GM21619 (cell line): ENCODE data around the gene ARHGEF28.

Source experiments
- ATAC-seq: cut with Tn5 transposase; IDR thresholded peaks from one replicate; pipeline ENCODE4 v1.9.1; 2021; ENCODE audit not compliant: unreplicated experiment

The ARHGEF28 gene, protein sequence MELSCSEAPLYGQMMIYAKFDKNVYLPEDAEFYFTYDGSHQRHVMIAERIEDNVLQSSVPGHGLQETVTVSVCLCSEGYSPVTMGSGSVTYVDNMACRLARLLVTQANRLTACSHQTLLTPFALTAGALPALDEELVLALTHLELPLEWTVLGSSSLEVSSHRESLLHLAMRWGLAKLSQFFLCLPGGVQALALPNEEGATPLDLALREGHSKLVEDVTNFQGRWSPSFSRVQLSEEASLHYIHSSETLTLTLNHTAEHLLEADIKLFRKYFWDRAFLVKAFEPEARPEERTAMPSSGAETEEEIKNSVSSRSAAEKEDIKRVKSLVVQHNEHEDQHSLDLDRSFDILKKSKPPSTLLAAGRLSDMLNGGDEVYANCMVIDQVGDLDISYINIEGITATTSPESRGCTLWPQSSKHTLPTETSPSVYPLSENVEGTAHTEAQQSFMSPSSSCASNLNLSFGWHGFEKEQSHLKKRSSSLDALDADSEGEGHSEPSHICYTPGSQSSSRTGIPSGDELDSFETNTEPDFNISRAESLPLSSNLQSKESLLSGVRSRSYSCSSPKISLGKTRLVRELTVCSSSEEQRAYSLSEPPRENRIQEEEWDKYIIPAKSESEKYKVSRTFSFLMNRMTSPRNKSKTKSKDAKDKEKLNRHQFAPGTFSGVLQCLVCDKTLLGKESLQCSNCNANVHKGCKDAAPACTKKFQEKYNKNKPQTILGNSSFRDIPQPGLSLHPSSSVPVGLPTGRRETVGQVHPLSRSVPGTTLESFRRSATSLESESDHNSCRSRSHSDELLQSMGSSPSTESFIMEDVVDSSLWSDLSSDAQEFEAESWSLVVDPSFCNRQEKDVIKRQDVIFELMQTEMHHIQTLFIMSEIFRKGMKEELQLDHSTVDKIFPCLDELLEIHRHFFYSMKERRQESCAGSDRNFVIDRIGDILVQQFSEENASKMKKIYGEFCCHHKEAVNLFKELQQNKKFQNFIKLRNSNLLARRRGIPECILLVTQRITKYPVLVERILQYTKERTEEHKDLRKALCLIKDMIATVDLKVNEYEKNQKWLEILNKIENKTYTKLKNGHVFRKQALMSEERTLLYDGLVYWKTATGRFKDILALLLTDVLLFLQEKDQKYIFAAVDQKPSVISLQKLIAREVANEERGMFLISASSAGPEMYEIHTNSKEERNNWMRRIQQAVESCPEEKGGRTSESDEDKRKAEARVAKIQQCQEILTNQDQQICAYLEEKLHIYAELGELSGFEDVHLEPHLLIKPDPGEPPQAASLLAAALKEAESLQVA (N-terminal part only)

GRCh38 chr5:73625944-73626811 is at the start of gene ARHGEF28:
Gene ARHGEF28, plus strand, starts transcription at chr5:73626196. Its CDS starts 58,656 bp downstream, at chr5:73684852.
- ATAC-seq = peak; percentile 52

DNA sequence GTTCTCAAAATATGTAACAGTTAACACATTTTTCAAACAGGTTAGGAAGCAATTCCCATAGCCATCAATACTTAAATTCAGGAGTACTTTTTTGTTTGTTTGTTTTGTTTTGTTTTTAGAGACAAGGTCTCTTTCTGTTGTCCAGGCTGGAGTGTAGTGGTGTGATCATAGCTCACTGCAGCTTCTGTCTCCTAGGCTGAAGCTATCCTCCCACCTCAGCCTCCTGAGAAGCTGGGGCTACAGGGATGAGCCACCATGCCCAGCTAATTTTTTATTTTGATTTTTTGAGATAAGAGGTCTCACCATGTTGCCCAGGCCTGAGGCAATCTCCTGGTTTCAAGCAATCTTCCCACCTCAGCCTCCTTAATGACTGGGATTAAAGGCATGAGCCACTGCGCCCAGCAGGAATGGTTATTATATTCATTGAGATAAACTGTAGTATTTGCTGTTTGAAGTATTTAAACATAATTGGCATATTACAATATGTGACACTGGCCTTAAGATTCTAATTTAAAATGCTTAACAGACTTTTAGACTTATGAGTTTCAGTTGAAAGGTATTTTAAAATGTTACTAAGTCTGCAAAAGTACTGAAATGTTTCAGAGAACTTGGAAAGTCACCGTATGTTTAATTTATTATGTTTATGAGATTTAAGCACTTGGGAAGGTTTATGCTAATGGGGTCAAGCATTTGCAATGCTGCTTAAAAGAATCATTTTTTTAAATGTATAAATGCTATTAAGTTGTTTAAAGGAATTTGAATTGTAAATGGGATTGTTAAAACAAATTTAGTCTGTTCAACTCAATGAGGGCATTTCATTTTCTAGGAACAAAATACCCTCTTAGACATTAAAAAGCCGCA is 43.5 kb upstream of the ARHGEF28 start:
- no peak for ATAC-seq

- peak; percentile 91 for ATAC-seq
Measured at GRCh38 chr5:73587923-73588322, 38.1 kb upstream of the ARHGEF28 start.

DNA sequence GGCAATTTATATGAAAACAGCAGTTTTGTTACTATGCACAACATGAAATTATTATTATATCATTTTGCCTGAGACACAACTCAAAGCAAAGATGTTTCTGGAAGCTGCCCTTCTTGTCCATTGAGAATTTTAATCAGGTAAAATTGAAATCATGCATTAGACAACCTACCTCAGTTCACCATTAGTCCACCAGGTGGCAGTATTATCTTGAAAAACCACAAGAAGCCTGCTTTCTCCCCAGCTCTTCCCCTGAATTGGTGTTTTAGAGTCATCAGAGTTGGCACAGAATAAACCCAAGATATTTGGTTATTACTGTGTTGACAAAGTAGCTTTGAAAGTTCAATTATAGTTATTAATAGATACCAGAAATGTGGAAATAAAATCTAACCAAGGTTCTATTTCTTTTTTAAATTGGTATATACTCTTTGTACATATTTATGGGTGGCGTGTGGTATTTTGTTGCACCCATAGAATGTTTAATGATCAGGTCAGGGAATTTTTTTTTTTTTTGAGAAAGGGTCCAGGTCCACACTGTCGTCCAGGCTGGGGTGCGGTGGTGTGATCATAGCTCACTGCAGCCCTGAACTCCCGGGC is 34.8 kb upstream of the ARHGEF28 start:
- ATAC-seq = peak; percentile 42

DNA sequence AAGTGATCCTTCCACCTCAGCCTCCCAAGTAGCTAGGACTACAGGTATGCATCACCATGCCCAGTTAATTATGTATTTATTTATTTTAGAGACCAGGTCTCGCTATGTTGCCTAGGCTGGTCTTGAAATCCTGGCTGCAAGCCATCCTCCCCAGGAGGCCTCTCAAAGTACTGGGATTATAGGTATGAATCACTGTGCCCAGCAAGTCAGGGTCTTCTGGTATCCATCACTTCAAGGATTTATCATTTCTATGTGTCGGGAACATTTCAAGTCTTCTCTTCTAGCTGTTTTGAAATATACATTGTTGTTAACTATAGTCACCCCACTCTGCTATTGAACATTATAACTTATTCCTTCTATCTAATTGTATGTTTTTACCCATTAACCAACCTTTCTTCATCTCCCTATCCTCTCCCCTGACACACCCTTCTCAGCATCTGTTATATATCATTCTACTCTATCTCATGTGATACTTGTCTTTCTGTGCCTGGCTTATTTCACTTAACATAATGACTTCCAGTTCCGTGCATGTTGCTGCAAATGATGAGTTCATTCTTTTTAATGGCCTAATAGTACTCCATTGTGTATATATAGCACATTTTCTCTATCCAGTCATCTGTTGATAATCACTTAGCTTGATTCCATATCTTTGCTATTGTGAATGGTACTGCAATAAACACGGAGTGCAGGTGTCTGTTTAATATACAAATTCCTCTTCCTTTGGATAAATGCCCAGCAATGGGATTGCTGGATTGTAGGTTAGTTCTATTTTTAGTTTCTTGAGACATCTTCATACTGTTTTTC is 34.1 kb upstream of the ARHGEF28 start:
- no peak for ATAC-seq

GRCh38 chr5:73592551-73592950 is 33.4 kb upstream of the ARHGEF28 start:
- ATAC-seq = no peak

DNA sequence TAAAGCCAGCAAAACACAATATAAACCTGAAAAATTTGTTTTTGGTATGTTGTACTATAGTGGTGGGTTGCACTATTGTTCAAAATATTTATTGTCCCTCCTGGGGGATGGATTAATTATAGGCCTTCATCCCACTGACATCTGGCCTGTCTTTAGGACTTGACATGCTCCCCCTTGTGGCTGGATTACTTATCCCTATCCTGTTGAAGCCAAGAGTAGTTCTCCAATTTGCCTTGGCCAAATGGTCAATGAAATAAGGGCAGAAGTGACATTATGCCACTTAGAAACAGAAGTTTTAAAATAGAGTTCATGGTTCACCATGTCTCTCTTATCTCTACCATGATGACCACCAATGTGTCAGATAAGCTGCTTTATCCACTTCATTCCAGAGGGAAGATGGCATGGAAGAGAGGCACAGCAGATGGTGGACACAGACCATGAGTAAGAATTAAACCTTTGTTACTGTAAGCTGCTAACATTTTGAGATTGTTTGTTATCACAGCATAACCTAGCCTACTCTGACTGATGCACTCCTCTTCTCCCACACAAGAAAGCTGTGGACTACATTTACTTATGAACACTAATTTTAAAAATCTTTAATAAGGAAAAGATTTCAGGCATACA is 29.2 kb upstream of the ARHGEF28 start:
- no peak for ATAC-seq

DNA sequence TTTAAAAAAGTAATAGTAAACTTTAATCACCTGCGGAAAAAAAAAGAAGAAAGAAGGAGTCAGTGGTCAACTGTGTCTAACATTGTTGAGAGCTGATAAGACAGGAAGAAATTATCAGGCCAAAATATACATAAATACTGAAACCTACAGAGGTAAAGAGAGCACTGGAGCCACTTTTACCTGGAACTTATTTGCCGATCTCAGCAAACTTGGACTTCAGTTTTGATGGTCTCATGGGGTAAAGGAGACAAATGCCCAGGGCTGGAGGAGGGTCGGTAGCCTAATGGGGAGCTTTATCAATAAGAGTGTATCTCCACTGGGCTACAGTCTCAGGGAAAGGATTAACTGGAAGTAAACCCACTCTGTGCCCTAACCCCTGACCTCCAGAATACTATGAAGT is 26.6 kb upstream of the ARHGEF28 start:
- no peak for ATAC-seq

DNA sequence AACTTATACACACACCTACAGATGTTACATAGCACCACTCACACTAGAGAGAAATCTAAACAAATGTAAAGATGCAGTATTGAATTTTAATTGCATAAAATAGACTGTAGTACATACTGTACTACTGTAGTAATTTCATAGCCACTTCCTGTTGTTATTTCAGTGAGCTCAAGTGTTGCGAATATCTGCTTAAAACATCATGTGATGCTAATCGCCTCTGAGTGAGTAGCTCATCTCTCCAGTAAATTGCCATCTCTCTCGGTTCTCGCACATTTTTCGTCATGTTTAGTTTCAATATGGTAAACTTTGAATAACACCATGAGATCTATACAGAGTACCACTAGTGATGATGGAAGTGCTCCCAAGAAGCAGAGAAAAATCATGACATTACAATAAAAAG is 22.0 kb upstream of the ARHGEF28 start:
- ATAC-seq = no peak

DNA sequence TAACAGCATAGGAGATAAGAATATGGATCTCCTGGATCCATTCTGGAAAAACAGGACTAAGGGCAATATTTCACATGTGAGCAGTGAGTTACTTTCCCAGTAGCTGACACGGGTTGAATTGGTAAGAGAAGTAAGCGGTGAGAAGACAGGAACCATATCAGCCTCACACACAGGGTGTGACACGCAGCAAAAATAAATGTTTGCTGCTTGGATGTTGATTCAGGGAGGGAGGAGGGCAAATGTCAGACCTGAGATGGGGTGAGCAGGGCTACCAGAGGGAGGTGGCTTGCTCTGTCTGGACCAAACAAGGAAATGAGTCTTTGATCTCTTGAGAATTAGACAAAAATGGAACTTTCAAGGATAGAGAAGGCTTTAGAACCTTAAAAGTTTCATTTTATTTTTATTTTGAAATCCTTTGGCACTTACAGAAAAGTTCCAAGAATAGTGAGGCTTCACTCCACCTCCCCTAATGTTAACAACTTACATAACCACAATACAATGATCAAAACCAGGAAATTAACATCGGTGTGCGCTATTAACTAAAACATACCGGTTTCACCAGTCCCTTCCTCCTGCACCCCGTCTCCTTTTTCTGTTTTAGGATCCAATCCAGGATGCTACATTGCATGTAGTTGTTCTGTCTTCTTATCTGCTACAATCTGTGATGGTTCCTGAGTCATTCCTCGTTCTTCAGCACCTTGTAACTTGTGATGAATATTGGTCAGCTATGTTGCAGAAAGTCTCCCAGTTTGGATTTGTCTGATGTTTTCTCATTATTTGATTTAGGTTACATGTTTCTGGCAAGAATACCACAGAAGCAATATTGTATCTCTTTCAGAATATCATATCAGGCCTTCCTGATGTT is 20.5 kb upstream of the ARHGEF28 start:
- no peak for ATAC-seq

GRCh38 chr5:73606206-73606753 is 19.7 kb upstream of the ARHGEF28 start:
- ATAC-seq = no peak

DNA sequence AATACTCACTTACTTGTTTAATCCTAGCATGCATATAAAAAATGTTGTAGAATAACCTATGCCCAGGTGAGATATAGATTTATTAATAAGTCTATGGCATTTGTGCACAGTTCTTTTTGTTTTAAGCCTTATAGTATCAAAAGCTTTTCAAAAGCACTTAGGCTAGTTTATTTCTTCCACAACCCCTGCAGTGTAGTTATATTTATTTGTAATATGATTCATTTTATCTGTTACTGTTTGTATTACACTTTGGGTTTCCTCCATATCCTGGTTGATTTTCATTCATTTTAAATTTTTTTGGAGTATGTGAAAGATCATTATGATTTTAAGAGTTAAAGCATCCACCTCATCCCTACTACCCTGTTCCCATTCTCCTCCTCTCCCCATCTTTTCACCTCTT is 18.8 kb upstream of the ARHGEF28 start:
- no peak for ATAC-seq

GRCh38 chr5:73612799-73613198 is 13.2 kb upstream of the ARHGEF28 start:
- no peak for ATAC-seq

GRCh38 chr5:73615085-73615484 is 10.9 kb upstream of the ARHGEF28 start:
- ATAC-seq = no peak

DNA sequence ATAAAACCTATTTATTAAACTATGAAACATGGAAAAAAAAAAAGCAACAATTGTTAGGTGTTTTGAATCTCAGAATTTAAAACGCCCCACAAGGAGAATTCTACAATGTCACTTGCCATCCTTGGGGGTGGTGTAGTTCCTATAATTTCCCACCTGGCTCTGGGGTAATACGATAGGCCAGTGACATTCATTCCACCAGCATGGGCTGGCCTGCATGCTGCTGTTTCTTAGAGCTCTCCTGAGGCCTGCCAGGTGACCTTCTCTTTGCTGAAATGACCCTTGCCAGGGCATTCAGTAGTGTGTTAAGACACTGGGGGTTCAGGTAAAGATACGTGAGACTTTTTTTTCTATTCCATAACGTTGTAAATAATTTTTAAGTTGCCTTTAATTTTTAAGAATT is 10.0 kb upstream of the ARHGEF28 start:
- ATAC-seq = no peak

- ATAC-seq = peak; percentile 65
Measured at GRCh38 chr5:73617510-73618279, 8.3 kb upstream of the ARHGEF28 start.
